ENCODE data around the gene YIF1B. TPM values are rescaled to one million over a fixed set of nuclear protein-coding genes. Genes with fewer than 3 reads are reported as not detected.

YIF1B gene
- total and polyA plus RNA-seq, 9 of the 15 experiments (the other 6 are each of a cell fraction or from before 2014, with no cell fraction given): 8.5 to 586 (median 323) TPM

DNA sequence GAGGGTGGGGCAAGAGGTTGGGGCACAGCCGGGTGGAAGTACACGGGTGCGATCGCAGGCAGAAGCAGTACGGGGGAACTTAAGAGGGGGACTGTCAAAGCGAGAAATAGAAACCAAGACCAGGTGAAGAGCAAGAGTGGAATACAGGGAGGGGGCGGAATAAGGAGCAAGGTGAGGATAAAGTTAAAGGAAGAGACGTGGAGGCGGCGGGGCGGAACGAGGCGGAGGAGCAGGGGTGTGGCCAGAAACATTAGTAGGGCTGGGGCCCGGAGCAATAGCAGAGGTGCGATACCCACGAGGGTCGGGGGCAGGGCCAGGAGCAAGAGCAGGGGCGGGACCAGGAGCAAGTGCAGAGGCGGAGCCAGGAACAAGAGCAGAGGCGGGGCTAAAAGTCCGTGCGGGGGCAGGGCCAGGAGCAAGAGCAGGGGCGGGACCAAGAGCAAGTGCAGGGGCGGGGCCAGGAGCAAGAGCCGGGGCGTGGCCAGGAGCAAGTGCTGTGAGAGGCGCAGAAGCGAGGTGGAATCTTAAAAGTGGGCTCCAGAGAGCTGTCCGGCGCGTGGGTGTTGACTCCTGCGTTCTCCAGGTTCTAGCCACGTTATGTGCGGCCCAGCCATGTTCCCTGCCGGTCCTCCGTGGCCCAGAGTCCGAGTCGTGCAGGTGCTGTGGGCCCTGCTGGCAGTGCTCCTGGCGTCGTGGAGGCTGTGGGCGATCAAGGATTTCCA lies 21.1 kb upstream of the YIF1B start (continued):
- TF ChIP-seq ZNF511 (CRISPR knock-in tag; IDR thresholded peaks at IDR 0.05): no peak
- no peak for TF ChIP-seq ZNF668 (CRISPR knock-in tag; IDR thresholded peaks at IDR 0.05)
- peak in 1 of 2 experiments; percentile 97; a peak in 2 of 4 replicates for TF ChIP-seq HDAC1 (IDR thresholded peaks at IDR 0.05)
- peak; percentile 14 for TF ChIP-seq KDM5B (IDR thresholded peaks at IDR 0.05; ENCODE audit: insufficient replicate concordance, low read depth, low read length)
- TF ChIP-seq, protein P1, sequence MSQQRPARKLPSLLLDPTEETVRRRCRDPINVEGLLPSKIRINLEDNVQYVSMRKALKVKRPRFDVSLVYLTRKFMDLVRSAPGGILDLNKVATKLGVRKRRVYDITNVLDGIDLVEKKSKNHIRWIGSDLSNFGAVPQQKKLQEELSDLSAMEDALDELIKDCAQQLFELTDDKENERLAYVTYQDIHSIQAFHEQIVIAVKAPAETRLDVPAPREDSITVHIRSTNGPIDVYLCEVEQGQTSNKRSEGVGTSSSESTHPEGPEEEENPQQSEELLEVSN (IDR thresholded peaks at IDR 0.05; ENCODE audit: borderline replicate concordance in 1 of 2, extremely low read depth in 1 of 2, insufficient read depth in 1 of 2, insufficient read length in 1 of 2, low read depth in 1 of 2, low read length in 1 of 2, poor library complexity in 1 of 2, severe bottlenecking in 1 of 2): peak; percentile 63 to 67
- TF ChIP-seq DPF2 (IDR thresholded peaks at IDR 0.05): peak; percentile 74
- TF ChIP-seq, protein P2, sequence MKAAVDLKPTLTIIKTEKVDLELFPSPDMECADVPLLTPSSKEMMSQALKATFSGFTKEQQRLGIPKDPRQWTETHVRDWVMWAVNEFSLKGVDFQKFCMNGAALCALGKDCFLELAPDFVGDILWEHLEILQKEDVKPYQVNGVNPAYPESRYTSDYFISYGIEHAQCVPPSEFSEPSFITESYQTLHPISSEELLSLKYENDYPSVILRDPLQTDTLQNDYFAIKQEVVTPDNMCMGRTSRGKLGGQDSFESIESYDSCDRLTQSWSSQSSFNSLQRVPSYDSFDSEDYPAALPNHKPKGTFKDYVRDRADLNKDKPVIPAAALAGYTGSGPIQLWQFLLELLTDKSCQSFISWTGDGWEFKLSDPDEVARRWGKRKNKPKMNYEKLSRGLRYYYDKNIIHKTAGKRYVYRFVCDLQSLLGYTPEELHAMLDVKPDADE (conservative IDR thresholded peaks at IDR 0.05; ENCODE audit: control insufficient read depth, low read depth, low read length): no peak; the same call in 1 of the 2 replicates
- 0 out of 2 replicates have a peak, but pooled peaks have one; percentile 42 for TF ChIP-seq XRCC5 (IDR thresholded peaks at IDR 0.05; ENCODE audit: low read depth, low read length)
- TF ChIP-seq DIDO1 (tag; IDR thresholded peaks at IDR 0.05; ENCODE audit: low read depth): no peak
- TF ChIP-seq MEF2D (tag; conservative IDR thresholded peaks at IDR 0.05; ENCODE audit: low read depth): 0 out of 2 replicates have a peak, but pooled peaks have one; percentile 20
- 0 out of 2 replicates have a peak, but pooled peaks have one; percentile 41 for TF ChIP-seq MCM5 (IDR thresholded peaks at IDR 0.05; ENCODE audit: low read depth)
- TF ChIP-seq BHLHE40 (IDR thresholded peaks at IDR 0.05; ENCODE audit: low read length): peak; percentile 27; the same call in 1 of the 2 replicates
- peak in 1 of 2 experiments; percentile 76; a peak in 1 of 4 replicates for TF ChIP-seq CSDE1 (IDR thresholded peaks at IDR 0.05)

All from K562 (cell line).